ENCODE results near the gene MACROH2A2. TPM values are rescaled to one million over a fixed set of nuclear protein-coding genes. Genes with fewer than 3 reads are reported as not detected.

Gene MACROH2A2
- total and polyA plus RNA-seq, 2 experiments from 2014 or later = 11.6 to 16.2 TPM

DNA sequence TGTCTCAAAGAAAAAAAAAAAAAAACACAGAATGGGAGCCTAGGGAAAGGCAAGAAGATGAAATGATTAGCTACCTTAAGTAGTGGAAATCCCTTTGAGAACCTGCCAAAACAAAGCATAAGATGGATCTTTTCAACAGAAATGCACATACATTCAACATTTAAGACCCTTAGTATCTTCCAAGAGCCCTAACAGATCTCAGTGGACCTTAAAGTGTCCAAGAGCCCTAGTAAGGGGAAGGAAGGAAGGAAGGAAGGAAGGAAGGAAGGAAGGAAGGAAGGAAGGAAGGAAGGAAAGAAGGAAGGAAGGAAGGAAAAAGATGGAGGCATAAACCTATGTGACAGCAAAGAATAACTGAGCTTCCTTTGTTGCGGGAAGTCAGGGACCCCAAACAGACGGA lies 11.6 kb upstream of the MACROH2A2 start:
- no peak for DNase-seq (ENCODE audit: low spot score)
- peaks cover 60% of the 10 kb centered on the region for H3K27me3 ChIP-seq (ENCODE audit: insufficient read depth)

More for the DNA sequence above, 11.6 kb upstream of the MACROH2A2 start:
- no peaks in the 10 kb centered on the region for H3K79me2 ChIP-seq (replicated peaks; ENCODE audit: insufficient read depth)
- no peak overlapping the region for H3K27ac ChIP-seq (ENCODE audit: low read depth)
- H3K4me1 Mint-ChIP-seq = peaks cover 27% of the 10 kb centered on the region
- peaks cover 11% of the 10 kb centered on the region; the same call in 2 of the 3 replicates for H3K36me3 Mint-ChIP-seq (ENCODE audit: low read depth)
- peak overlapping the region; percentile 42 for H3K4me3 Mint-ChIP-seq
- no peak overlapping the region for H2AFZ ChIP-seq
- TF ChIP-seq ZNF331 (CRISPR knock-in tag; IDR thresholded peaks at IDR 0.05; ENCODE audit: low read depth) (no peak), CTCF (conservative IDR thresholded peaks at IDR 0.05; ENCODE audit: low read depth in 2 of 2) (no peak), EZH2phosphoT487 (IDR thresholded peaks at IDR 0.05; ENCODE audit: unreplicated experiment) (no peak), CREB1 (CRISPR knock-in tag; IDR thresholded peaks at IDR 0.05; ENCODE audit: low read depth) (no peak), REST (IDR thresholded peaks at IDR 0.05; ENCODE audit: unreplicated experiment) (no peak)
- no peaks in the 10 kb centered on the region for H3K9me2 ChIP-seq (ENCODE audit: insufficient read depth)
- H3K9me3 Mint-ChIP-seq = peaks cover 19% of the 10 kb centered on the region; the same call in 2 of the 3 replicates
- no peak for ATAC-seq
- peaks cover 24% of the 10 kb centered on the region for H3K4me1 ChIP-seq (ENCODE audit: insufficient read depth)
- H3K4me2 ChIP-seq = peak overlapping the region; percentile 61
- no peaks in the 10 kb centered on the region; the same call in 1 of the 2 replicates for H4K20me1 ChIP-seq (replicated peaks; ENCODE audit: insufficient read depth)
- no peak overlapping the region for H3K27ac Mint-ChIP-seq
- H3F3A ChIP-seq (replicated peaks; ENCODE audit: low read depth) = no peaks in the 10 kb centered on the region
- H3K27me3 Mint-ChIP-seq (ENCODE audit: insufficient read depth, low read depth, poor library complexity) = peaks cover 27% of the 10 kb centered on the region
- H3K36me3 ChIP-seq (ENCODE audit: insufficient read depth) = no peaks in the 10 kb centered on the region
- H3K4me3 ChIP-seq = no peak overlapping the region

Measured in GM23338 (cell line).